Calu3 (cell line): Measurements from ENCODE around the gene STAT3. TPM values are rescaled to one million over a fixed set of nuclear protein-coding genes. Genes with fewer than 3 reads are reported as not detected.

ENCODE experiments used
- BruUV-seq: library from RNA; stranded (reverse); fragments of 400-500 nt; replicated peaks from 2 replicates; lab custom pipeline; 2021; lab: Mats Ljungman, UMichigan
- CTCF ChIA-PET: fragments of 300-600 bp; sonication (Branson Sonifier 250); formaldehyde crosslinking; loops from one replicate; lab custom pipeline; 2022; ENCODE audit warnings: antibody characterized with exemption; lab: Charles Lee
- DNase-seq: peaks from one replicate; pipeline ENCODE4 v3.0.0; 2022
- H3K27ac Mint-ChIP-seq: one replicate; pipeline ENCODE4 v1.8.0; 2022; ENCODE audit warnings: mixed read lengths; ENCODE audit not compliant: unreplicated experiment
- H3K27me3 Mint-ChIP-seq: one replicate; pipeline ENCODE4 v1.8.0; 2022; ENCODE audit warnings: mixed read lengths; ENCODE audit not compliant: unreplicated experiment
- H3K36me3 Mint-ChIP-seq: one replicate; pipeline ENCODE4 v1.8.0; 2022; ENCODE audit warnings: mild to moderate bottlenecking, moderate library complexity, mixed read lengths; ENCODE audit not compliant: insufficient read depth, unreplicated experiment
- H3K4me1 Mint-ChIP-seq: one replicate; pipeline ENCODE4 v1.8.0; 2022; ENCODE audit warnings: mild to moderate bottlenecking, low read depth, mixed read lengths; ENCODE audit not compliant: unreplicated experiment
- H3K4me3 Mint-ChIP-seq: one replicate; pipeline ENCODE4 v1.8.0; 2022; ENCODE audit warnings: mild to moderate bottlenecking, low read depth, moderate library complexity, mixed read lengths; ENCODE audit not compliant: unreplicated experiment
- H3K9me3 Mint-ChIP-seq: one replicate; pipeline ENCODE4 v1.8.0; 2022; ENCODE audit warnings: low read depth, mixed read lengths; ENCODE audit not compliant: unreplicated experiment
- CTCF ChIP-seq: fragments of 200-600 bp; IDR thresholded peaks from one replicate; pipeline ENCODE4 v1.8.0; 2022; ENCODE audit warnings: antibody characterized with exemption; ENCODE audit not compliant: unreplicated experiment
- intact Hi-C: fragments of 100-400 bp; cut with micrococcal nuclease; formaldehyde crosslinking; loops from one replicate; pipeline ENCODE4 v1.10.0; 2022; ENCODE audit not compliant: unreplicated experiment
- total RNA-seq: library from RNA; stranded (reverse); gene quantifications from 2 replicates; pipeline ENCODE4 v1.2.3, GENCODE V29; 2022

The STAT3 gene
- total RNA-seq, 1 experiment from 2014 or later: 183 TPM

- DNase-seq: no peak
- intact Hi-C loops: loop anchor here (5.0 kb wide), 1 partner anchor 68 kb away; no protein-coding TSS in a partner anchor
- H3K4me3 Mint-ChIP-seq: peak overlapping the region; percentile 98
- TF ChIP-seq CTCF: no peak
- no peaks in the 10 kb centered on the region for H3K27me3 Mint-ChIP-seq
- peak overlapping the region; percentile 95 for H3K27ac Mint-ChIP-seq
- H3K36me3 Mint-ChIP-seq: peaks cover 34% of the 10 kb centered on the region
- no peaks in the 10 kb centered on the region for H3K9me3 Mint-ChIP-seq
- BruUV-seq: no TSS peak
- CTCF ChIA-PET: interaction anchor here (0.6 to 2.8 kb wide), 3 partner anchors 9 to 871 kb away, joined by 6 to 19 read pairs (median 7); partner anchors contain the start of gene KRT15
- H3K4me1 Mint-ChIP-seq: peaks cover 46% of the 10 kb centered on the region
Observed at GRCh38 chr17:42389899-42390298, 1.7 kb upstream of the STAT3 start.

DNA sequence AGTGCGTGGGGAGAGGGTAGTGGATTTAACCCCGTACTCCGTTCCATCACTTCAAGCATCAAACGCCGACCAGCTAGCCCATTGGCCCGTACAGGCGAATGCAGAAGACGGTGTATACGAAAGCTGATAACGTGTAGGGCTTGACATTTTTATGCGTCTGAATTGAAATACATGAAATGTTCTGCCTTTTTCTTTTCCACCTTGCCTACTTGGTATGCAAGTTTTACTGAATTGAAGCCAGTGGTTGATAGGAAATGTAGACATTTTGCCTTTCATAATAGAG lies 834 bp upstream of the STAT3 start:
- Mint-ChIP-seq H3K4me1 (peaks cover 42% of the 10 kb centered on the region), H3K36me3 (peaks cover 34% of the 10 kb centered on the region), H3K4me3 (peak overlapping the region; percentile 98), H3K27ac (peak overlapping the region; percentile 95), H3K27me3 (no peaks in the 10 kb centered on the region), H3K9me3 (no peaks in the 10 kb centered on the region)
- no peak for TF ChIP-seq CTCF
- CTCF ChIA-PET: interaction anchor here (0.5 to 2.8 kb wide), 12 partner anchors 10 to 190 kb away, joined by 3 to 19 read pairs (median 6); no protein-coding TSS in a partner anchor
- intact Hi-C loops: loop anchor here (5.0 kb wide), 1 partner anchor 67 kb away; no protein-coding TSS in a partner anchor
- no peak for DNase-seq
- BruUV-seq: TSS peak; percentile 98

GRCh38 chr17:42387661-42388380 lies 421 bp downstream of the STAT3 start:
- peaks cover 39% of the 10 kb centered on the region for H3K4me1 Mint-ChIP-seq
- H3K4me3 Mint-ChIP-seq: peak overlapping the region; percentile 98
- H3K27ac Mint-ChIP-seq: peak overlapping the region; percentile 95
- intact Hi-C loops: loop anchor here (1.0 to 5.0 kb wide), 2 partner anchors 9 to 66 kb away; no protein-coding TSS in a partner anchor
- no peaks in the 10 kb centered on the region for H3K27me3 Mint-ChIP-seq
- DNase-seq: peak; percentile 52
- H3K9me3 Mint-ChIP-seq: no peaks in the 10 kb centered on the region
- BruUV-seq: no TSS peak
- no peak for TF ChIP-seq CTCF
- CTCF ChIA-PET: interaction anchor here (1.2 to 2.8 kb wide), 9 partner anchors 9 to 191 kb away, joined by 3 to 19 read pairs (median 8); no protein-coding TSS in a partner anchor
- peaks cover 33% of the 10 kb centered on the region for H3K36me3 Mint-ChIP-seq

- no peaks in the 10 kb centered on the region for H3K9me3 Mint-ChIP-seq
- TSS peak; percentile 48 for BruUV-seq
- CTCF ChIA-PET: interaction anchor here (2.2 to 2.8 kb wide), 2 partner anchors 19 to 20 kb away, joined by 9 to 19 read pairs; no protein-coding TSS in a partner anchor
- DNase-seq: no peak
- no peaks in the 10 kb centered on the region for H3K27me3 Mint-ChIP-seq
- TF ChIP-seq CTCF: no peak
- peaks cover 28% of the 10 kb centered on the region for H3K36me3 Mint-ChIP-seq
- intact Hi-C loops: loop anchor here (1.0 to 5.0 kb wide), 2 partner anchors 8 to 65 kb away; no protein-coding TSS in a partner anchor
- peak overlapping the region; percentile 95 for H3K27ac Mint-ChIP-seq
- peak overlapping the region; percentile 98 for H3K4me3 Mint-ChIP-seq
- H3K4me1 Mint-ChIP-seq: peaks cover 32% of the 10 kb centered on the region
Observed at GRCh38 chr17:42386777-42387657, 1.2 kb downstream of the STAT3 start.
